Stimulated activated effector memory CD8-positive, alpha-beta T cell treated with anti-CD3 and anti-CD28 coated beads, Interleukin-12 subunit alpha, Interleukin-12 subunit beta, amount 100 ng/mL, for 72 hours (primary cell): ENCODE measurements around the gene CORO1C.
A peak's percentile ranks its signal among the peaks of the same experiment; 100 is the strongest.
"Not testable (repeated sequence)": the region's sequence is repeated elsewhere in the genome, so short reads cannot be mapped to it uniquely, and the experiment has no call there.

Experiments
- ATAC-seq: fragments of 150-1000 bp; cut with Tn5 transposase; 2 replicates; pipeline ENCODE4 v1.10.0; 2021
- DNase-seq, 2 donors: peaks; one replicate each; pipeline ENCODE4 v3.0.0; 2021 to 2022; ENCODE audit warnings: low spot score in 2 of 2
- H3K27ac Mint-ChIP-seq: one replicate; pipeline ENCODE4 v1.8.0; 2022; ENCODE audit warnings: mild to moderate bottlenecking, mixed read lengths
- H3K36me3 Mint-ChIP-seq: one replicate; pipeline ENCODE4 v1.8.0; 2022; ENCODE audit warnings: mild to moderate bottlenecking, mixed read lengths
- H3K4me1 Mint-ChIP-seq: one replicate; pipeline ENCODE4 v1.8.0; 2022; ENCODE audit warnings: mixed read lengths
- H3K4me3 Mint-ChIP-seq: one replicate; pipeline ENCODE4 v1.8.0; 2022; ENCODE audit warnings: mild to moderate bottlenecking, mixed read lengths
- H3K9me3 Mint-ChIP-seq: one replicate; pipeline ENCODE4 v1.8.0; 2022; ENCODE audit warnings: mixed read lengths

The CORO1C gene

DNA sequence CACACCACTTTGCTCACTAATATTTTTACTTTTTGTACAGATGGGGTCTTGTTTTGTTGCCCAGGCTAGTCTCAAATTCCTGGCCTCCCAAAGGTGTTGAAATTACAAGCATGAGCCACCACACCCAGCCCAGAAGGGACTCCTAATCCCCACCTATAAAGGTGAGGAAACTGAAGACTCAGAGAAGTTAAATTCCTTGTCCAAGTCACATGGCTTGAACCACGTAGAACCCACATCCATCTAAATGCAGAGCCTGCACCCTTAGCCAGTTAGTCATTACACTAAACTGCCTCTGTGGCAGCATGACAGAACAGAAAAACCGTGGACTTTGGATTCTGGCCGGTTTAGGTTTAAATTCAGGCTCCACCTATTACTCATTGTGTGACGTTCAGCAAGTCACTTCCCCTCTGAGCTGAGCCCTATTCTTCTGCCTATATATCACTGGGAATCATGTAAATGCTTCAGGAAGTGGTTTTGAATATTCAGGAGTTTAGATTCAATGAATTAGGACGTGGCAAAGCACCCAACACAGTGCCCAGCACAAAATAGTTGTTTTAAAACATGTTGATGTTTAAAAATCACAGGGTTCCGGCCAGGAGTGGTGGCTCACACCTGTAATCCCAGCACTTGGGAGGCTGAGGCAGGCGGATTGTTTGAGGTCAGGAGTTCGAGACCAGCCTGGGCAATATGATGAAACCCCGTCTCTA lies 3.0 kb upstream of the CORO1C start:
- Mint-ChIP-seq H3K4me3 (no peak overlapping the region), H3K36me3 (peaks cover 15% of the 10 kb centered on the region), H3K4me1 (peaks cover 26% of the 10 kb centered on the region), H3K9me3 (no peaks in the 10 kb centered on the region), H3K27ac (peak overlapping the region; percentile 86)
- peak; percentile 5 to 54 for DNase-seq
- ATAC-seq: peak; percentile 15

DNA sequence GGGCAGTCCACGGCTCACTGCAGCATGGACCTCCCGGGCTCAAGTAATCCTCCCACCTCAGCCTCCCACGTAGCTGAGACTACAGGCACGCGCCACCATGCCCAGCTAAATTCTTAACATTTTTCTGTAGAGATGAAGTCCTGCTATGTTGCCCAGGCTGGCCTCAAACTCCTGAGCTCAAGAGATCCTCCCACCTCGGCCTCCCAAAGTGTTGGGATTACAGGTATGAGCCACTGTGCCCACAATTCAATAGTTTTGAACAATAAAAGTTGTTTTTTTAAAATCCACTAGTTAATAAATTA lies 1.9 kb upstream of the CORO1C start:
- H3K4me3 Mint-ChIP-seq, H3K9me3 Mint-ChIP-seq, H3K27ac Mint-ChIP-seq, ATAC-seq, DNase-seq: not testable (repeated sequence)
- H3K36me3 Mint-ChIP-seq: peaks cover 15% of the 10 kb centered on the region
- H3K4me1 Mint-ChIP-seq: peaks cover 34% of the 10 kb centered on the region

DNA sequence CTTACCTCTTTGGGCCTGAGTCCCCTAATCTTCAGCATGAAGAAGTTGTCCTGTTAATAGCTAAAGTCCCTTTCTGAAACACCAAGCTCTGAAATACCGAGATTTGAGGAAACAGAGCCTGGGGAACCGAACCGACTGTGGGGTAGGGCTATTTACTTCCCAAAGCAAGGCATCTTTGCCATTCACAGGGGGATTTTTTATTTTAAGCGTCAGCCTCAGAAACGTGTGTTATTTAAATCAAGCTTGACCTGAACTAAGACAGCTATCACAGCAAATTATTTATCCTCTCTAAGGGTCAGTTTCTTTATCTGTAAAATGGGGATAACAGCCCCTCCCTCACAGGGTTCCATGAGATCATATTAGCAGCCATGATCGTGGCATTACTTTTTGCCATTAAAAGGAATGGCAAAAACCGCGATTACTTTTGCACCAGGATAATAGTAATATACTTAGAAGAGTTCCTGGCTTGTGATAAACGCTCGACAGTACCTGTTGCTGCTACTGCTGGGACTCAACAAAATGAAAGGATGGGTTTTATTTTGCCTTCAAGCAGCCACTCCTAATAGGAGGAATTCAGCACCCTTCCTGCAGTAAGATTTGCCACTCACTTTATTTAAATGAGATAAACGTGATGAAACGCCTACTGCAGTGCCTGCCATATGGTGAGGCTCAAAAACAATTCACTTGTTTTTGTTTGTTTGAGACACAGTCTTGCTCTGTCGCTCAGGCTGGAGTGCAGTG lies 1.3 kb upstream of the CORO1C start:
- Mint-ChIP-seq H3K9me3 (no peaks in the 10 kb centered on the region), H3K4me1 (peaks cover 36% of the 10 kb centered on the region), H3K27ac (peak overlapping the region; percentile 98), H3K4me3 (peak overlapping the region; percentile 93), H3K36me3 (peaks cover 15% of the 10 kb centered on the region)
- ATAC-seq: no peak
- no peak for DNase-seq

DNA sequence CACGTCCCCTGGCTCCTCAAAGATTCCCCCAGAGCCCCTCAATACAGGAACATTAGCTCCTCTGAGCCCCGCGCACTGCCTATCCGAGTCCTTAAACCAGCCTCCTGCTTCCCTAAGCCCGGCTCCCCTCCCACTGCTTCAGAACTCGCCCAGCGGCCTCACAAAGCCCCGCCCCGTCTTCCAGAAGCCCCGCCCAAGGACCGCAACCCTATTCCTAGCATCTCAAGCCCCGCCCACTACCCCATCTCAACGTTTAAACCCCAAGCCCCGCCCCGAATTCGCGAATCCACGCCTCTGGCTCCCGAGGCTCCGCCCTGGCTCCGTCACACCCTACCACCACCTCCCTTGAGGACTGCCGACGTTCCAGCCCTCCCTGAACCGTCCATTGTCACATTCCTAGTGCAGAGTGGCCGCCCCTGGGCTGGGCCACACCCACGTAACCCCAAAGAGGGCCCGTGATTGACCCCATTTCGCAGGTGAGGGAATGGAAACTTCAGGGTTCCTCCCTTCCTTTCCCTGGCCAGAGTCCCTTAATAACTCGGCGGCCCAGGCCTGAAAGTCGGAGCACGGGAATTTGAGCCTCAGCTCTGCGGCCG lies 646 bp upstream of the CORO1C start:
- peak overlapping the region; percentile 93 for H3K4me3 Mint-ChIP-seq
- H3K36me3 Mint-ChIP-seq: peaks cover 15% of the 10 kb centered on the region
- peak overlapping the region; percentile 98 for H3K27ac Mint-ChIP-seq
- H3K4me1 Mint-ChIP-seq: peaks cover 36% of the 10 kb centered on the region
- DNase-seq: peak; percentile 97 to 99
- peak; percentile 69 for ATAC-seq
- no peaks in the 10 kb centered on the region for H3K9me3 Mint-ChIP-seq

DNA sequence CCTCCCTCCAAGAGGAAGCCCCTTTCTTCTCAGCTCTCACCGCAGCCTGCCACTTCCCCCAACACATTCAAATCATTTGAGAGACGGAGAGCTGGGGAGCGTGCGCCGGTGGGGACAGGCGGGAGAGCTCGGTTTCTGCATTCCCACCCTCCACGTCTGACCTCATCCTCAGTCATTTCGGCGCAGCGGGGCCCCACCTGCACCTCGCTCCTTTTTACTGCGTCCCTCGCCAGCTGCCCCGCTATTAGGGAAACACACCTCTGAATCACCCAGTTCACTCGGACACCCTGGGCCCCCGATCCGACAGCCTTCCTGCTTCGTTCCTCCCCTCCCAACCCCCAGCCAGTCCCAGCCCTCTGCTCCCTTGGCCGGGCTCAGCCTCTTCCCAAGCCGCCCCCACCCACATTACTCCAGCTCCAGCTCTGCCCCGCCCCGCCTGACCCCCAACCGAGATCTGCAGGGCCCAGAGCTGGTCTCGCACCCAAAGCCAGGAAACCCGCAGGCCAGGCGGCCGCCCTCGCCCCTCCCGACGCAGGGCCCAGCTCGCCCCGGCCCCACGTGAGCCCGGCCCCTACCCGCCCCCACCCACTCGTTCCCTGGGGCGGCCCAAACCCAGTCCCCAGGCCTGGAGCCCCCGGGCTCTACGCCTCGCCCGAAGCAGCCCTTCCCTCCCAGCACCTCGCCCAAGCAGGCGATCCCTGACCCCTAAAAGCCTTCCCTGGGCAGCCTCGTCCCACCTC lies 783 bp downstream of the CORO1C start:
- ATAC-seq (peak; percentile 2), DNase-seq (peak; percentile 25 to 64)
- peak overlapping the region; percentile 98 for H3K27ac Mint-ChIP-seq
- H3K36me3 Mint-ChIP-seq: peaks cover 15% of the 10 kb centered on the region
- H3K9me3 Mint-ChIP-seq: no peaks in the 10 kb centered on the region
- peaks cover 36% of the 10 kb centered on the region for H3K4me1 Mint-ChIP-seq
- peak overlapping the region; percentile 93 for H3K4me3 Mint-ChIP-seq

DNA sequence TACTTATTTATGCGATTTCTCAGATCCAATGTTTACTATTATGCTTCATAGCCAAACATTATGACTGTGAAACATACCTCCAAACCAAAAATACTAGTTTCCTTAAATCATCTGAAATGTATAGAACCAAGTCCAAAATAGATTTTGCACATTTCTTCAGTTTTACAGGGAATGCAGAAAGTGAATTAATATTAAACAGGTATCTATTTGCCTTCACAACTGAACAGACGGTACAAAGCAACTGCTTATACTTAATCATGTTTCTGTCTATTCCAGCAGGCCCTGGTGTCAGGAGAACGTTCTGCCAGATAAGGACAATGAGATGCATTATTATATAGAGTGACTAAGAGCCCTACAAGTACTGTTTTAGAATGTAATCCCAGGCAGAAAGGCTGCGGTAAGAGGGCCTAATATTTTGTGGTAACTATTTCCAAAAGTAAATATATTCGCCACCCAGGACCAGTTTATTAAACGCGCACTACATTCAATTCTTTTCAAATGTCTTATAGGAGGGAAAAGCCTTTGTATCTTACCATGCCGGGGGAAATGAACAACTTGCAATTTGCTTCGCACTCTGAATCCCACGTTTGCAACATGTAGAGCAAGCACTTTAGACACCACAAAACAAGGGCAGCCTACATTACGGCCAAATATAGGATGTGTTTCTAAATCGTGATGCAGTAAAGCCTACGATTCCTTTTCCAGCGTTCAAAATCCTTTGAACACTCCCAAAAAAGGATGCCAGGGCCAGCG lies 1.5 kb downstream of the CORO1C start:
- H3K27ac Mint-ChIP-seq: peak overlapping the region; percentile 98
- peaks cover 44% of the 10 kb centered on the region for H3K4me1 Mint-ChIP-seq
- H3K36me3 Mint-ChIP-seq: peaks cover 15% of the 10 kb centered on the region
- H3K9me3 Mint-ChIP-seq: no peaks in the 10 kb centered on the region
- DNase-seq (no peak), ATAC-seq (no peak)
- peak overlapping the region; percentile 93 for H3K4me3 Mint-ChIP-seq

DNA sequence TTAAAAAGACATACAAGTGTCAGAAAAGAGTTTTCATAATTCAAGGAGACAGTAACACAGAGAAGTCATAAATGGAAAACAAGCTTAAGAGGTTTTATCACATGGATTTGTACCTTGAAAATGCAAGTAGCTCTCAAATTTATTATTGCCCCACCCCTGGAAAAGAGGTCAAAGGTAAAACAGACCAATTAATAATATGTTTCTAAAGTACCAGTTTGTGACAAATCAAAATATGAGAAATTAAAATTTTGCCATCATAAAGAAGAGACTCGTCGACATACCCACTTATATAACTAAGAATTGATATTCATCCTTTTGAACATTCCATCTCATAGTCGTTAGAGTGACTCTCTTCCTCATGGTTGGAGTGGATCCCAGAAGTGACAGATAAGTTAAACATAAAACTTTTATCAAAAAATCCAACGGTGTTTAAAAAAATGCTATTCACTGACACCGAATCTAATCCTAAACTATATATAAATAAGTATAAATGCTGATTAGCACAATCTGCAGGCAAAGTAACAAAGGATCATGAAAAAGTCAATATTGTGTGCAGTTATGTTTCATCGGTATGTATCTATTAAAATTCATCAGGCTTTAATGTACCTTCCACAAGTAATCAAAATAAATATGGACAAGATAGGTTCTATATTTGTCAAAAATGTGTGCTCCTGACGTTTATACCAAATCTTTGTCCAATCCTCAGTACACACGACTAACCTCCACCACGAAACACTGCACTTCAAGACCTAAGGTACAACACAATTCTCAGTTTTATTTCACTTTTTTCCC lies 2.3 kb downstream of the CORO1C start:
- Mint-ChIP-seq H3K4me1 (peaks cover 47% of the 10 kb centered on the region), H3K27ac (no peak overlapping the region), H3K9me3 (no peaks in the 10 kb centered on the region), H3K36me3 (peaks cover 15% of the 10 kb centered on the region), H3K4me3 (no peak overlapping the region)
- DNase-seq (no peak), ATAC-seq (no peak)

DNA sequence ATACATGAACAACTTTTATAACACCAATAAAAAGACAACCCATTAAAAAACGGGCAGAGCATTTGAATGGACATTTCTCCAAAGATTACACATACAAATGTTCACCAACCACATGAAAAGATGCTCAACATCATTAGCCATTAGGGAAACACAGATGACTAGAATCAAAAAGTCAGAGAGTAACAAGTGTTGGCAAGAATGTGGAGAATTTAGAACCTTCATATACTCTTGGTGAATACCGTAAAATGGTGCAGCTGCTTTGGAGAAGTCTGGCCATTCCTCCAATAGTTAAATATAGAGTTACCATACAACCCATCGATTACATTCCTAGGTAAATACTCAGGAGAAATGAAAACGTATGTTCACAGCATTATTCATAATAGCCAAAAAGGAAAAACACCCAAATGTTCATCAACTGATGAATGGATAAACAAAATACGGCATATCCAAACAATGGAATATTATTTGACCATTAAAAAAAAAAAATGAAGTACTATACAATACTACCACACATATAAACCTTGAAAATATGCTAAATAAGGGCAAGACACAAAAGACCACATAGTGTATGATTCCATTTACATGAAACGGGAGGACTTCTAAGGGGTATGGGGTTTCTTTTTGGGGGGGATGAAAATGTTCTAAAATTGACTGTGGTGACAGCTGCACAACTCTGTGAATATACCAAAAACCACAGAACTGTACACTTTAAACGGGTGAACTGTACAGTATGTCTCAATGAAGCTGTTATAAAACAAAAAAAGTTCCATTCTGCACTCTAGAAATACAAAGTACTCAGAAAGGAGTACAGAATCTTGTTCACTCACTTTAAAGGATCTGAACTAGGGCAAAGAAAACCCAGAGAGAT lies 3.2 kb downstream of the CORO1C start:
- H3K4me1 Mint-ChIP-seq: peaks cover 55% of the 10 kb centered on the region
- H3K36me3 Mint-ChIP-seq: peaks cover 15% of the 10 kb centered on the region
- no peak overlapping the region for H3K4me3 Mint-ChIP-seq
- DNase-seq: no peak
- no peak for ATAC-seq
- H3K9me3 Mint-ChIP-seq: no peaks in the 10 kb centered on the region
- H3K27ac Mint-ChIP-seq: no peak overlapping the region

DNA sequence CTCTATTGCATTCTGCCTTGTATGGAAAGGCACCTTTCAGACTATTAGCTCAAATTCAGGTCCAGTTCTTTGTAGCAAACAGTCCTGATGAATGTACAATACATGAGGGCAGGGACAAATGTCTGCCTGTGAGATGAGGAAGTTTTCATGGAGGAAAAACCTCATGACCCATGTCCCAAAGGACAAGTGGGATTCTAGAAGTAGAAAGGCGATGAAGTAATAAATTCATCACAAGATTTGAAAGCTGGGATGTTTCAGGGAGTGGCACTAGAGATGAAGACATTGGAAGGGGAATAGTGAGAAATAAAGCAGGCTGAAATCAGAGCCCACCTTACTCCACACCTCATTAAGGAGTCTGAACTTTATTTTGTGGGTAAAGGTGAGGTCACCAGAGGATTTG lies 4.2 kb downstream of the CORO1C start:
- ATAC-seq: no peak
- H3K4me3 Mint-ChIP-seq: no peak overlapping the region
- H3K36me3 Mint-ChIP-seq: peaks cover 15% of the 10 kb centered on the region
- H3K4me1 Mint-ChIP-seq: peaks cover 61% of the 10 kb centered on the region
- no peak overlapping the region for H3K27ac Mint-ChIP-seq
- no peaks in the 10 kb centered on the region for H3K9me3 Mint-ChIP-seq
- no peak for DNase-seq

DNA sequence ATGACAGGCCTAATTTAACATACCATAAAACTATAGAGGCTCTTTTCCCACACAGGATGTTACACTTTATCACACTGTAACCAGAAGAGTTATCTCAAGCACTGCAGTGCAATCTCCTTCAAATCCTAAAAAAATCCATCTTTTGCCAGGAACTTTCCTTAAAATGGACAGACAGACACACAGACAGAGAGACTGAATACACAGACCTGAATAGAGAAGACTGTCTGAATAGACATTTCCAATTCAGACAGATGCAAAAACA lies 6.5 kb downstream of the CORO1C start:
- Mint-ChIP-seq H3K9me3 (no peaks in the 10 kb centered on the region), H3K4me3 (no peak overlapping the region), H3K4me1 (peaks cover 52% of the 10 kb centered on the region), H3K27ac (no peak overlapping the region), H3K36me3 (no peaks in the 10 kb centered on the region)
- no peak for ATAC-seq
- peak in 1 of 2 donors; percentile 23 for DNase-seq

DNA sequence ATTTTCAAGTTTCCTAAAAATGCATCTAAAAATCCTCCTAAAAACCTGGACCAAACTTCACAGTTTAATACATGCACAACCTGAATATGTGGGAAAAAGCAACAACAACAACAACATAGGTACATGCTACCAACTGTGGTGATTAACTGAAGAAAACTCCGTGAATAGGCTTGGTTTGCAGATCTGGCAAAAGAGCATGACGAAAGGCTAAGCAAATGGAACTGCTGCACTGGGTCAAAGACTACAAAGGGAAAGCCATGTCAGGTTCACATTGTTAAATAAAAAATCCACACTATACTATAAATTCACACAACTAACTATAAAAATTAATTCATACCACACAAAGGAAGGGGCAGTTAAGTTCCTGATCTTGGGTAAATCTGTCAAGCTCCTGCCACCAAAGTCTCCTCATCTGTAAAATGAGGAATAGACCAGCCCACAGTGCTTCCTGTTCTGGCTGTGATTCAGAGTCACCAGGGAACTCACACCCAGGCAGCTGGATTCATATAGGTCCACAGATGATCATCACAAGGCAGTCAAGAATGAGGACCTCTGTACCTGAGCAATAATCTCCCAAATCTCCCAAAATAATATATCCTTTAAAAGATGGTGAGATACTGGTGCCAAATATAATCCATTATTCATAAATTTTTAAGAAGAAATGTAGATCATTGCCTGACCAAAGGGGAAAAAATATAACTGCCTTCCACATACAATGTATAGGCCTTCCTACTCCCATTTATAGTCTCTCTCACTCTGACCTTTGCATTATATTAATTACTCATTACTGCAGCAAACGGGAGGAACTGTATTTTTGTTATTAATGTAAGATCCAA lies 7.0 kb downstream of the CORO1C start:
- Mint-ChIP-seq H3K9me3 (no peaks in the 10 kb centered on the region), H3K4me3 (peak overlapping the region; percentile 9), H3K36me3 (no peaks in the 10 kb centered on the region), H3K4me1 (peaks cover 48% of the 10 kb centered on the region), H3K27ac (no peak overlapping the region)
- ATAC-seq (peak; percentile 87), DNase-seq (peak in 1 of 2 donors; percentile 55)

DNA sequence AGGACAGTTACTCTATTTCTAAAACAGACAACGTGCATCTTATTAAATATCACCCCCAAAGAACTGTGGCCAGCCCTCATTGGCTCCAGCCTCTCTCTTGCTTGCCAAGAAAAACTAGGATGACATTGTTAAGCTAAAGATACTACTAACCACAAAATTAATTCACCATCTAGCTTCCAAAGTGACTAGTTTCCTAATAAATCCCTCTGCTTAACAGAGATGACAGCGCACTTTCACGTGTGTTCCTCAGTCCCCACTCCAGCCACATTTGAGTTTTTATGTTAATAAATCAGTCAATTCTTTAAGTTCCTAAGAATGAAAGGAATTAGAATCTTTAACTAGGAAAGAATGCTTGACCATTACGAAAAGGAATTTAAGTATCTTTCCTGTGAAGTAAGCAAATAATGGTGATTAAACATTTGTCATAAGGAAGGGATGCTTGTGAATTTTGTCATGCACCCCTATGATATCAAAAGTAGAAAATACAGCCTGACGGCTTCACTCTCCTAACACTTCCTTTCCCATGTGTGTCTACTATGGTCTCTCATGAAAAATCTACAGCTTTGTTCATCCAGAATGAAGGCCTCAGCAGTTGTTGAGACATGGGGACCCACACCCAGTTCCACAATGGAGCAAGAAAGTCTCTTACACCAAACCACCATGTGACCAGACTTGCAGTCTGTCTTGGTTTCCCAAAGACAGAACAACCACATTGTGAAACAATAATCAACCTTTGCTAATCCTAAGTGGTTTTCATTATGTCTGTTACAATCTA lies 8.1 kb downstream of the CORO1C start:
- Mint-ChIP-seq H3K27ac (no peak overlapping the region), H3K9me3 (no peaks in the 10 kb centered on the region), H3K36me3 (no peaks in the 10 kb centered on the region), H3K4me3 (peak overlapping the region; percentile 9), H3K4me1 (peaks cover 41% of the 10 kb centered on the region)
- DNase-seq: peak in 1 of 2 donors; percentile 56
- ATAC-seq: peak; percentile 85
